OCI-M2 (cell line): ENCODE data around the gene SPR.

Experiments
- DNase-seq: peaks from one replicate; lab custom pipeline; 2025; ENCODE audit not compliant: unreplicated experiment; lab: John Stamatoyannopoulos, UW

Gene SPR

DNA sequence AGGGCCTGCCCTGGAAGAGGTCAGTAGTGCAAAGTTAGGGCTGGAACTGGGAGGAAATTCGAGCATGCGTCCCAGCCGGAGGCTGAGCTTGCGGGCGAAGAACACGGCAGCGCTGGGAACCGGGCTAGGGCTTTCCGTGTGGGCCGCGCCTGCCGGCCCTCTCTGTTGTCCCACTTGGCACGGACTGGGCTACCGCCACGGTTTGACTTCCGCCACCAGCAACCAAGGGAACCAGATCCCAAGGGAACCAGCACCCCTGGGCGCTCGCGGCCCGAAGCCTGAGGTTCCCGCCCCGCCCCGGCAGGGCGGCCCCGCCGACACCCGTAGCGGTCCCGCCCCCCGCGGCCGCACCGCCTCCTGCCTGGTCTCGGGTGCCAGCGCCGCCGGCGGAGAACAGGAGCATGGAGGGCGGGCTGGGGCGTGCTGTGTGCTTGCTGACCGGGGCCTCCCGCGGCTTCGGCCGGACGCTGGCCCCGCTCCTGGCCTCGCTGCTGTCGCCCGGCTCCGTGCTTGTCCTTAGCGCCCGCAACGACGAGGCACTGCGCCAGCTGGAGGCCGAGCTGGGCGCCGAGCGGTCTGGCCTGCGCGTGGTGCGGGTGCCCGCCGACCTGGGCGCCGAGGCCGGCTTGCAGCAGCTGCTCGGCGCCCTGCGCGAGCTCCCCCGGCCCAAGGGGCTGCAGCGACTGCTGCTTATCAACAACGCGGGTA is at the start of gene SPR:
Gene SPR, plus strand, starts transcription at position 377 of the 708 bp plus-strand sequence. Its CDS starts 25 bp downstream, at position 402.
- peak; percentile 27 for DNase-seq

DNA sequence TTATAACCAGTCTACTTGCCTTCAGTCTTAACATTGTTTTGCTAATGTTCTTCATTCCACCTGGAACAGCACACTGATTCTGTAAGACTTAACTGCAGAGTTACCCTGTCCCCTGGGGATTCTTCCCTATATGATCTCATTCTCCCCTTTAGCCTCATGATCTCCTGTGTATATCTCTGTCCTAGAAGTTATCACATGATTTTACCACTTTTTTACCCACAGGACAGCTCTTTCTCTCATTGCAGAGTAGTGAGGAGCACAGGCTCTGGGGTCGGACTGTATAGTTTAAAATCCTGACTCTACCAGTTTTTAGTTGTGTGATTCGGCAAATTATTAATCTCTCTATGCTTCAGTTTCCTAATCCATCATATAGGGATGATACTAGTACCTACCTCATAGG is 47.1 kb upstream of the SPR start:
- DNase-seq, result no peak

DNA sequence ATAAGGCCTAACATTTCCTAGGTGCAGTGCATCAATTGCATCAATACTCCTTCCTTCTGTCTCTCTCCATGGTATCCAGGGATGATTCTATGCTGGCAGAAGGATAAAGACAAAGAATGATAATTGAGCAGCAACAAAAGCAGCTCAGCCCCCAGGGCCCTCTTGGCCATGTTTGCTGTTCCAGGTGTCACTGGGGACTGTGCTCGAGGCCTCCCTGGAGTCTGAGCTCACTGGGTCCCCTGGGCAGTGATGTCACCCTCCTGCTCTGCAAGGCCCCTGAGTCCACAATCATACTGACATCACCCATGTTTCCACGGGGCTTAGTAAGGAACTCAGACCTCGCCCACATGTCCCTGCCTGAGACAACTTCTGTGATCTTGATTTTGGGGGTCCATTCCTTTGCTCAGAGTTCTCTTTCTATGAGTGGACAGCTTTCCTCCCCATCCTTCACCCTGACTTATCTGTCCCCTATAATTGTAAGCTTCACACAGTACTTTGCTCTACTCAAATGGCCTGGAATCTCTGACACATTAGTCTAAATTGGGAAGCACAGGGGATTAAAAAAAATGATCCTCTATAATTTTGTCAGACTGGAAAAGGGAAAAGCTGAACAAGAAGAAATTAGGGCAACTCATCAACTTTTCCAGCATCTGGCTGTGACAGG is 45.6 kb upstream of the SPR start:
- no peak for DNase-seq

DNA sequence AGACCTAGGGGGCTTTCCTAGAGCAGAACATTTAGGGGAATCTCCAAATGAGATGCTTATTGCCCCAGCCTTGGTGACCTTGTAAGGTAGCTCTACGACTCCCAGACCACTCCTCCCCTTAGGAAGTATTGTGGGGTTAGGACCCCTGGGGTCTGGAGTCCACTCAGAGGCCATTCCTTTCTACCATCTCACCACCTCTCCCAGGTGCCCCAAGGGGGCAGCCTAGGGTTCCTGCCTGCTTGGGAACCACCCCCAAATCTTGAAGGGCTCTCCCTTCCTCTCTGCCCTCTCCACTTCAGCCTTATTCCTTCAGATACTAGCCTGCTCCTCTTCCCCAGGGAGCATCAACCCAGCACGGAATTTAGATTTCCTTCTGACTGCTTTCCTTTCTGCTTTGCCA is 43.9 kb upstream of the SPR start:
- DNase-seq, result no peak

DNA sequence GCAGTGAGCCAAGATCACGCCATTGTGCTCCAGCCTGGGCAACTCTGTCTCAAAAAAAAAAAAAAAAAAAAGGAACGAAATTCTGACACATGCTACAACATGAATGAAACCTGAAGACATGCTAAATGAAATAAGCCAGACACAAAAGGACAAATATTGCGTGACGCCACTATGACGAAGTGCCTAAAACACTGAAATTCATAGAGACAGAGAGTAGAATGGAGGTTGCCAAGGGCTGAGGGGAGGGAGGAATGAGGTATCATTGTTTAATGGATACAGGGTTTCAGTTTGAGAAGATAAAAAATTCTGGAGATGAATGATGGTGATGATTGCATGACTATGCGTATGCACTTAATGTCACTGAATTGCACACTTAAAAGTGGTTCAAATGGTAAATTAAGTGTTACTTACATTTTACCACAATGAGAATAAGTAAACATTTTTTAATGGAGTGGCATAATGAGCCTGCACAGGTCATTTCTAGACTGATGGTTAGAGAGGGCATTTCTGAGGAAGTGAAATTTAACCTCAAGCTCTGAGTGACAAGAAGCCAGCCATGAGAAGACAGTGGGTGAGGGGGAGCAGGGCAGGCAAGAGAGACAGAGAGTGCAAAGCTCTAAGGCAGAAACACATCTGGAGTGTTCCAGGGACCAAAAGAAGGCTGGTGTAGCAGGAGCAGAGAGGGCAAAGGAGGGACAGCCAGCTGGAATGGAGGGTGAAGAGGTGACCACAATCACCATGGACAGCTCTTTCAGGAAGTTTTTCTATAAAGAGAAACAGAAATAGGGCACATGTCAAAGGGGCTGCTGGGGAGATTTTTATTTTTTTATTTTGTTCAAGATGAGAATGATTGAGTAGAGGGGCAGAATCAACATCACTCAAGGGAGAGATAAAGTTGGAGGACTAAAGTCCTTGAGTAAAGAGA is 40.8 kb upstream of the SPR start:
- no peak for DNase-seq

DNA sequence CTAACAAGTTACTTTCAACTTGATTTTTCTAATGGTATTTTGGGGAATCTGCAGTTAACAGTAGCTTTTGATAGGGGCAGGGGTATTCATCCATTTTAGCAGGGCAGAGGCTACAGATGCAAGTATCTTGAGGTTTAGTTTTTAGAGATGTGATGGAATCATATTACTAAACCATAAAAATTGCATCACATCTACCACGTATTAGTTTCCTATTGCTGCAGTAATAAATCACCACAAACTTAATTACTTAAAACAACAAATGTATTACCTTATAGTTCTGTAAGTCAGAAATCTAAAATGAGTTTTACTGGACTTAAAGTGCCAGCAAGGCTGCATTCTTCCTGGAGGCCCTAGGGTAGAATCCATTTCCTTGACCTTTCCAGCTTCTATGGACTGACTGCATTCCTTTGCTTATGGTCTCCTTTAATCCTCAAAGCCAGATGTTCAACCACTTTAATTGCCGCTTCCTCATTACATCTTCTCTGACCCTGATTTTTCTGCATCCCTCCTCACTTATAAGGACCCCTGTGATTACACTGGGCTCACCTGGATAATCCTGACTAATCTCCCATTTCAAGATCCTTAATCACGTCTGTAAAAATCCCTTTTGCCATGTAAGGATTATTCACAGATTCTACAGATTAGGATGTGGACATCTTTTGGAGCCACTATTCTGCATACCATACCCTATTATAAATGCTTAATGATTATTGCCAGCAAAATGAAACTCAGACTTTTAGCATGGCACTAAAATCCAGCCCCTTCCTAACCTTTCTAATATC is 39.5 kb upstream of the SPR start:
- DNase-seq, result no peak

DNA sequence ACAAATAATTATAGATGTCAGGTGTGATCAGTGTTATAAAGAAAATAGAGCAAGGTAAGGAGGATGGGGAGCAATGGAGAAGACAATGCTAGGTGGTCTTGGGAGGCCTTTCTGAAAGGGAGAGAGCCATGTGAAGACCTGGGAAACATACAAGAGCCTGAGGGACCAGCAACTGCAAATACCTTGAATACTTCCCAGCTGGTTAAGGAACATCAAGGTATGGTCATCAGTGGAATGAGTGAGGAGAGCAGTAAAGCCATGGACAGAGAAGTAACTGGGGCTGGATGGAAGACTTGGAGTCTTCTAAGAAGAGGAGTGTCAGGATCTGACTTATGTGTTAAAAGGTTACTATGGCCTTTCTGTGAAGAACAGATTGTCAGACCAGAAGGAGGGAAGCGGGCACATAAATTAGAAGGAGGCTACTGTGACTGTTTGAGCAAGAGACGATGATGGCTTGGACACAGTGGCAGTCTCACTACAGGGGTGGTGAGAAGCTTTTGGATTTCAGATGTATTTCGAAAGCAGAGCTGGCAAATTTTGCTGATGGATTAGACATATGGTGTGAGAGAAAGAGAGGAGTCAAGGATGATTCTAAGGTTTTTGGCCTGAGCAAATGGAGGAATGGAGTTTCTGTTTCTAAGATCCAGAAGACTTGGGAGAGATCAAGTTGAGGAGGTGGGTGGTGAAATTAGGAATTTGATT is 38.6 kb upstream of the SPR start:
- DNase-seq, result no peak

DNA sequence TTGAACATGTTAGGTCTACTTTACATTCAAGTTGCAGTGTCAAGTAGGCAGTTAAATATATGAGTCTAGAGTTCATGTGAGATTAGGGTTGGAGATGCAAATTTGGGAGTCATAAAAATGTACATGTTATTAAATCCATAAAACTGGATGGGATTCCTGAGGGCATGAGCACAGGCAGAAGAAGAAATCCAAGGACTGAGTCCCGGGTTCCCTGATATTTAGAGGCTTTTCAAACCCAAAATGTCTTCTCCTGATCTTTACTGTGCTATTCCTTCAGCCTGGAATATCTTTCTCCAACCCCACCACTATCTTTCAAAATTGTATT is 38.1 kb upstream of the SPR start:
- no peak for DNase-seq

DNA sequence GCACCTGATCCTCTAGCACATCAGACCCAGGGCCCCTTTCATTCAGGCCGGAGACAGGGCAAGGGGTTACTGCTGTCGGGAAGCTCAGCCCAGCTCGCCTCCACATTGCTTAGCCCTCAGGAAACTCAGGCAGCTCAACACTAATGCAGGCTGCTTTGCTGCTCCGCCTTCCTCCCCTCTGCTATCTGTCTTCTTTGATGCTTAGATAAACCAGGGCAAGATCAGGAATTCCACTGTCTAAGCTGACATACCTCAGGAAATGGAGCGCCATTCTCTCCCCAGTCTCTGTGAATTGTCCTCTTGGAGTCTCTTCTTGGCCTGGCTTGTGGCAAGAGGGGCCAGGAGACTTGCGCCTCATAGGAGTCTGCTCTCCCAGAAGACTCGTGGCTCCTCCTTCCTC is 35.9 kb upstream of the SPR start:
- no peak for DNase-seq

DNA sequence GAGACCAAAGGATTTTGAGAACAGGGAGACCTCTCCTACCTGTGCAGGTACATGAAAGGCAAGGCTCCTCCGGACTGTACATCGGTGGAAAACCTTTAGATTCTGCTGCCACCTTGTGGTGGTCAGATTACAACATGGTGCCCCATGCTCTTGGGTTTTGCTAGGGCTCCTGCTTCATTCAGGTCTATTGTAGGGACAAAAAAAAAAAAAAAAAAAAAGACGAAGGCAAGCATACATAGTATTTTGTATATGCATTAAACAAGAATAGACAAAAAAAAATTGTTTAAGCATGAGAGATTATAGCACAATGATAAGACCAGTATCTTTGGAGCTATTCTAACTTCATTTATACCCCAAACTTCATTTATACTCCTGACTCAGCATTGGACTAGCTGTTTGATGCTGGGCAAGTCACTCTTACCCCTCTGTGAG is 27.4 kb upstream of the SPR start:
- DNase-seq, result no peak

DNA sequence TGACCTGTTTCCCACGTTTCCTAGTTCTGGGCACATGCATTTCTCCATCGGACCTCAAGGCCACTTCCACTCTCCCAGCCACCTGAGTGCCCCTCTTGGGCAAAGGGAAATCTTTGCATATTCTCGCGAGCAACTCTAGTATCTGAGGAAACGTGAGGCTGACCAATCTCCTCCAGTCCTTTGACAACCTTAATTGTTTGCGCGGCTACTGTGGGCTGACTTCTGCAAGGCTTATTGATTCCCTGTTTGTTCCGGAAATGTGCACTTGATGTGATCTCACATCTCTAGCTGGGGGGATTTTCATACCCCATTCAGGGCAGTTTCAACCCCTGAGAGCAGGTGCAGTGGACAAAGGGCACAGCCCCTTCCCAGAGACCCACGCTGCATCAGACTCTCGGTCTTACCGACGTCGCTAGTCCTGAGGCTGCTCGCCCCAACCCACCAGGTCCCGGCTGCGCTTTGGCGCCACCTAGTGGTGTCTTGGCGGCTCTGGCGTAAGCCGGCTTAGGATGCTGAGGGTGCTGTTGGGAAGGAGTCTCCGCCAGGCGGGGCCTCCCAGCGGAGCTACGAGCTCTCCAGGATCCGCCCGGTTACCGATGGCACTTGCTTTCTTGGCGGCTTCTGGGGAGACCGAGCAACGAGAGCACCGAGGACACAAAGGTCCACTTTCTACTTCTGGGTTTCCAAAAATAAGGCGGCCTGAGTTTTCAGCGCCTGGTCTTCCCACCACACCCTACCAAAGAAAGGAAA is 24.8 kb upstream of the SPR start:
- DNase-seq, result peak; percentile 43

DNA sequence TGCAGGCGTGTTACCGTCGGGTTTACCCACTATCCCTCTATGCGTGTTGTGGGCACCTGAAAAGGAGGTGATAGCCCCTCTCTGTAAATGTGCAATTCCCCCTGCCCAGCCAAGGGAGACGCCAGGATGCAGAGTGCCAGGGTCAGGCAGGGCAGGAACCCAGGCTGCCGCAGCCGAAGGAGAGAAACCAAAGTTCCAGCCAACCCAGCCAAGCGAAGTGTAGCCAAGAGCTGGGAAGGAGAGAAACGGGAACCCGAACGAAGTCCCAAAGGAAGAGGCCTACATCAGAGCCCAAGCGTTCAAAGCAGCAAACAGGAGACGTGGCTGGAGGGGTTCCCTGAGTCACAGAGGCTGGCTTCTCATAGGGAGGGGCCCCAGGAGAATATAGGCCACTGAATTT is 24.2 kb upstream of the SPR start:
- no peak for DNase-seq

DNA sequence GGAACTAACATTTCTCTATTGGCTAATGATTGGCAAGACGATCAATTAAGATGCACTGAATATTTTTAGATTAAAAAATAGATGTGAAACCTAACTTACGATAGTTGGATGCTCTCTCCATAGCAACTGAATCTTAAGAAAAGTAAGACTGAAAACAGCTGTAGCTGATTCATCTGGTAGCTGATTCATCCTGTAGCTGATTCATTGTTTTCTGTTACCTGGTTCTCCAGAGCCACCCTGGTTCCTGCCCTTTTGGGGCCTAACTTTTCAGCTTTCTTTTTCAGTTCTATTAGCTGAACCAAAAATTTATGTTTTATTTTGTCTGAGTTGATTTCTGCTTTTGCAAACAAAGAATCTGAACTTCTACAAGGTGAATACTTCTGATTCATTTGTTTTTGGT is 22.7 kb upstream of the SPR start:
- DNase-seq, result no peak

DNA sequence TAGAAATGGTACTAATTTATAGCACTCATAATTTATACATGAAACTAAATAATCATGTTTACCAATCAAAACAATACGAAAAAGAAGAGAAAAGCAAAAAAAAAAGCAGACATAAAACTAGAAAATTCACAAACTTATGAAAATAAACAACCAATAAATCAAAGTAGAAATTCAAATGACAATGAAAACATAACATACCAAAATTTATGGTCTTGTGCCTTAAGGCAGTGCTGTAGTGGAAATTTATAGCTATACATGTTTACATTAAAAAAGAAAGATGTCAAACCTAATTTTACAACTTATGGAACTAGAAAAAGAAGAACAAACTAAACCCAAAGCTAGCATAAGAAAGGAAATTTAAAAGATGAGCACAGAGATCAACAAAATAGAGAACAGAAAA is 16.1 kb upstream of the SPR start:
- no peak for DNase-seq

DNA sequence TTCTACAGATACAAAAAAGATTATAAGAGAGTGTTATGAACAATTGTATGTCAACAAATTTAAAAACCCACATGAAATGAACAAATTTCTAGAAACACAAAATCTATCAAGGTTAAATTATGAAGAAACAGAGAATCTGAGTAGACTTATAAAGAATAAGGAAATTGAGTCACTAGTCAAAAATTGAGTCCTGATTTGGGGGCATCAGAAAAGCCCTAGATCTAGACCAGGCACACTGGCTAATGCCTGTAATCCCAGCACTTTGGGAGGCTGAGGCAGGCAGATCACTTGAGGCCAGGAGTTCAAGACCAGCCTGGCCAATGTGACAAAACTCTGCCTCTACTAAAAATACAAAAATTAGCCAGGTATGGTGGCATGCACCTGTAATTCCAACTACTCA is 15.3 kb upstream of the SPR start:
- DNase-seq, result no peak

DNA sequence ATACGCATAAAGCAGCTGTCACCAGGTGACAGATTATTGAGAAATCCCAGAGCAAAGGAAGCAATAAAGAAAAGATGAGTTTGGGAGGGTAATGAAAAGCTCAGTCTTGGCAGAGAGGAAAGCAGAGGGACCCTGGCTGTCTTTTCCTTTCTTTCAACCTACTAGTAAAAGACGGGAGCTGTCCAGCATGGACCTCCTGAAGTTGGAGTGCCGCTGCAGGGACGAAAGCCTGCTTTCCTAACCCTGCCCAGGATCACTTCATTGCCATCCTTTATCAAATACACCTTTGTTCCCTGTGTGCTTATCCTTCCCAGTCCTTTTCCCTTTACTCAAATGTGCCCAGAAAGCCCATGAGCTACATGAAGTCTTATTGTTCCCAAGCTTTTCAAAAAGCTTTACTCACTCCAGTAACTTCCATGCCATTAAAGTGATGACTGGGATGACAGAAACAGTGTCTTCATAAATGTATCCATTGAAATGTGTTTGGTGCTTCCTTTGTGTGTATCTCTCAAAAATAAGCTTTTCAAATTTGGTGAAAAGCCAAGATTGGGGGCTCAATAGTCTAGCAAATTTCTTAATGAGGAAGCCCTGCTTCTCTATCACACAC is 3.7 kb upstream of the SPR start:
- peak; percentile 58 for DNase-seq

DNA sequence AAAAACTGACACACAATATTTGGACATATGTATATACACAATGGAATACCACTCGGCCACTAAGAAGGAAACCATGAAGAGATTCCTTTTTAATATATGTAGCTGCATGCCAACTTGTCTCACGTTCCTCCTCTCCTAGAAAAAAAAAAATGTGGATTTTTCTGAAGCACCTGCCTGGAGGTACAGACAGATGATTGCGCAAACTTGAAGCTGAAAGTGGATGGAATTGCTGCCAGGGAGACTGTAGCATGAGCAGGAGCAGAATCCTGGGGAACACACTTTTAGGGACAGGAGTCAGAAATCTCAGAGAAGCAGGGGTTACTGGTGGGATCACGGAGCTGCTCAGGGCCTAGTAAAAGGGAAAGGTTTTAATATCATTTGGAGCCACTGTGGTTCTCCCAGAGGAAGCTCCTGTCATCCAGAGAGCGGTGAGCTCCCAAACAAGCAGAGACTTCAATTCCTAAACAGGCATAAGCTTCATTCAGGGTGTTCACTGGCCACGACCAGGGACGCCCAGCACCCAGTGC is 640 bp upstream of the SPR start:
- no peak for DNase-seq

DNA sequence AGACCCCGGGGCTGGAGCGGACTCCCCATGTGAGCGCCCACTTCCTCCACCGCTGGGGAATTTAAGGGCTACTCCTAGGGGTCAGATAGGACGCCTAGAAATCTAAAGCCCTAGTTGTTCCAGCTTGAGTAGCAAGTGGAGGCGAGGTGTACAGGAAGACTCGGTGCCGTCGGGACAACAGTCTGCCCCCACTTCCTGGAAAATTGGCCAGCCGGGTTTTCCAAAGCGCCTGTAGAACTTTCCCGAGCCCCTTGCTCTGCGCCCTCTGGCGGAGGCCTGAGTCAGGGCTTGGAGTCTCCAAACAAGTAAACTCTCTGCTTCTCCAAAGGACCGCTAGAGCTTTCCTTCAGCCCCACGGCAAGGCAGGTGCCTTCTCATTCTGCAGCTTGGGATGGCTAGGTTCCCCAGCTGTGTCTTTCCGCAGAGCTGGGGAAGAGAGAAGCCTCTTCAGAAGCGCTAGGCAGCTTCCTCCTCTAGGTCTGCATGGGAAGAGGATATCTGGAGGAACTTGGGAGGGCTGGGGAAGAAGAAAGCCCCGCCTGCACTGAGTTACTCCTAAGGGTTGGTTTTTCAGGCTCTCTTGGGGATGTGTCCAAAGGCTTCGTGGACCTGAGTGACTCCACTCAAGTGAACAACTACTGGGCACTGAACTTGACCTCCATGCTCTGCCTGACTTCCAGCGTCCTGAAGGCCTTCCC is 681 bp downstream of the SPR start:
- peak; percentile 46 for DNase-seq
